Breast epithelium (tissue), 3 donors: ENCODE data around the gene ENOSF1.

Experiments
- POLR2A ChIP-seq: fragments of 450-650 bp; IDR thresholded peaks from one replicate; pipeline ENCODE4 v1.6.1; 2016; ENCODE audit warnings: antibody characterized with exemption, mild to moderate bottlenecking, moderate library complexity
- TF ChIP-seq, protein P1 (sequence below), 3 donors: fragments of 450-650 bp; IDR thresholded peaks; one replicate each; pipeline ENCODE4 v1.5.1; 2016 to 2017; ENCODE audit warnings: antibody characterized with exemption in 3 of 3, mild to moderate bottlenecking in 3 of 3, moderate library complexity in 3 of 3

DNA sequence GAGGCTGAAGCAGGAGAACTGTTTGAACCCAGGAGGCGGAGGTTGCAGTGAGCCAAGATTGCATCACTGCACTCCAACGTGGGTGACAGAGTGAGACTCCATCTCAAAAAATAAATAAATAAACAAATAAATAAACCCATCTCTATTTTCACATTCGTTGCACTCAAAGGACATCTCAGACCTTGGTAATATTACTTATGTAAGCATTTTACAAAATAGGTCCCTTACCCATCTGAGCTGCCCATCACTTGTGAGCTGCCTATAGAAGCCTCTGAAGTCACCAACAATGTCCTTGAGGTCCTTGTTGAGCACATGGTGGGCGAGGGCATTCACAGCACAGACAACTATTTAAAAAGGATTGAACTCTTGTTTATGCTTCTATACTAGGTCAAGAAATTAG lies 15.4 kb downstream of the ENOSF1 start:
- TF ChIP-seq, protein P1, sequence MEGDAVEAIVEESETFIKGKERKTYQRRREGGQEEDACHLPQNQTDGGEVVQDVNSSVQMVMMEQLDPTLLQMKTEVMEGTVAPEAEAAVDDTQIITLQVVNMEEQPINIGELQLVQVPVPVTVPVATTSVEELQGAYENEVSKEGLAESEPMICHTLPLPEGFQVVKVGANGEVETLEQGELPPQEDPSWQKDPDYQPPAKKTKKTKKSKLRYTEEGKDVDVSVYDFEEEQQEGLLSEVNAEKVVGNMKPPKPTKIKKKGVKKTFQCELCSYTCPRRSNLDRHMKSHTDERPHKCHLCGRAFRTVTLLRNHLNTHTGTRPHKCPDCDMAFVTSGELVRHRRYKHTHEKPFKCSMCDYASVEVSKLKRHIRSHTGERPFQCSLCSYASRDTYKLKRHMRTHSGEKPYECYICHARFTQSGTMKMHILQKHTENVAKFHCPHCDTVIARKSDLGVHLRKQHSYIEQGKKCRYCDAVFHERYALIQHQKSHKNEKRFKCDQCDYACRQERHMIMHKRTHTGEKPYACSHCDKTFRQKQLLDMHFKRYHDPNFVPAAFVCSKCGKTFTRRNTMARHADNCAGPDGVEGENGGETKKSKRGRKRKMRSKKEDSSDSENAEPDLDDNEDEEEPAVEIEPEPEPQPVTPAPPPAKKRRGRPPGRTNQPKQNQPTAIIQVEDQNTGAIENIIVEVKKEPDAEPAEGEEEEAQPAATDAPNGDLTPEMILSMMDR (IDR thresholded peaks at IDR 0.05) = no peak
- TF ChIP-seq POLR2A = no peak
